Body of pancreas (tissue), 4 donors: ENCODE data around the gene CLEC3B. TPM values are rescaled to one million over a fixed set of nuclear protein-coding genes. Genes with fewer than 3 reads are reported as not detected.

ENCODE experiments used
- ATAC-seq: fragments of 150-250 bp; one replicate; pipeline ENCODE4 v1.9.1; 2016
- DNase-seq, 4 donors: peaks; one replicate each; pipeline ENCODE4 v3.0.0-alpha.2; 2019
- H3K27ac ChIP-seq, 4 donors: fragments of 200-600 bp; sonication (generic); 1 replicate in 3 of 4; 2 replicates in 1 of 4; pipeline versions ENCODE4 v1.5.1 to v1.6.1; 2016 to 2019; ENCODE audit warnings: mild to moderate bottlenecking in 1 of 4, mixed read lengths in 1 of 4, moderate library complexity in 1 of 4
- H3K27me3 ChIP-seq, 2 donors: fragments of 200-600 bp; sonication (generic); one replicate each; pipeline ENCODE4 v1.6.0; 2016; ENCODE audit warnings: mild to moderate bottlenecking in 1 of 2
- H3K36me3 ChIP-seq, 2 donors: fragments of 200-600 bp; sonication (generic); replicated peaks in 1 of 2; 2 replicates each; pipeline ENCODE4 v1.5.1; 2016; ENCODE audit warnings: low read depth in 2 of 2; ENCODE audit not compliant: insufficient read depth in 1 of 2
- H3K4me1 ChIP-seq: fragments of 200-600 bp; sonication (generic); one replicate; pipeline ENCODE4 v1.6.0; 2016
- H3K4me3 ChIP-seq, 2 donors: fragments of 200-600 bp; sonication (generic); 1 replicate in 1 of 2; 2 replicates in 1 of 2; pipeline ENCODE4 v1.5.1; 2016 to 2019
- H3K9me3 ChIP-seq, 3 donors: fragments of 200-600 bp; sonication (generic); 1 replicate in 2 of 3; 2 replicates in 1 of 3; pipeline ENCODE4 v1.5.1; 2016
- POLR2A ChIP-seq, 3 donors: fragments of 450-650 bp; IDR thresholded peaks; one replicate each; pipeline ENCODE4 v1.6.1; 2016; ENCODE audit warnings: antibody characterized with exemption in 3 of 3, mild to moderate bottlenecking in 2 of 3
- WGBS, 2 donors: methylation state at CpG; one replicate each; pipeline ENCODE4 v1.1.5; 2017; 5-methylcytosine and 5-hydroxymethylcytosine counted together
- intact Hi-C: fragments of 100-400 bp; cut with DNase I; formaldehyde crosslinking; loops from one replicate; pipeline ENCODE4 v1.15.1; 2023
- total RNA-seq, 2 donors: library from RNA; depleted of rRNA; stranded (reverse); fragments of >200 nt; gene quantifications; one replicate each; pipeline ENCODE4 v1.1.0, GENCODE V29; 2016
- TF ChIP-seq, protein P1 (sequence below), 7 experiments: fragments of 450-650 bp in 4 of 7; fragments of 200-600 bp in 3 of 7; sonication (generic) in 3 of 7; IDR thresholded peaks; one replicate each; pipeline ENCODE4 v1.5.1; 2016 to 2019; ENCODE audit warnings: antibody characterized with exemption in 7 of 7

The CLEC3B gene
- total RNA-seq, 2 donors from 2014 or later: 4.9 to 22.1 TPM

DNA sequence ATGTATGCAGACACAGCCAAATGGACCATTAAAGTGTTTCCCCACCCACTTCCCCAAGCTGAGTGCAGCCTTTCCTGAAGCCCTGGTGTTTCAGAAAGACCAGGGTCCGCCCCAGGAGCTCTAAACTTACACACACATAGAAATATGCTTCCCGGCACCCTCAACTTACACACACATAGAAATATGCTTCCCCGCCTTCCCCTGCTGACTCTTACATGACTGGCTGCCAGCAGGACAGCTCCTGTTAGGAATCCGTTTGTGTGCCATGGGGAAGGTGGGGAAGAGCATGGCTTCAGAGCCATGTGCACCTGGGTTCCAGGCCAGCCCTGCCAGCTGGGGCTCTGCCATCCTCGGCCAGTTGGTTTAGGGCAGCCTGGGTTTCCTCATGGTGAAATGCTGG lies 3.6 kb downstream of the CLEC3B start:
- H3K4me3 ChIP-seq: no peak overlapping the region
- H3K27me3 ChIP-seq: no peaks in the 10 kb centered on the region
- no peak overlapping the region for H3K27ac ChIP-seq
- no peaks in the 10 kb centered on the region for H3K9me3 ChIP-seq
- intact Hi-C loops: loop anchor here (10.0 kb wide), 1 partner anchor 465 kb away; no protein-coding TSS in a partner anchor
- TF ChIP-seq POLR2A (IDR thresholded peaks at IDR 0.05): no peak
- TF ChIP-seq, protein P1, sequence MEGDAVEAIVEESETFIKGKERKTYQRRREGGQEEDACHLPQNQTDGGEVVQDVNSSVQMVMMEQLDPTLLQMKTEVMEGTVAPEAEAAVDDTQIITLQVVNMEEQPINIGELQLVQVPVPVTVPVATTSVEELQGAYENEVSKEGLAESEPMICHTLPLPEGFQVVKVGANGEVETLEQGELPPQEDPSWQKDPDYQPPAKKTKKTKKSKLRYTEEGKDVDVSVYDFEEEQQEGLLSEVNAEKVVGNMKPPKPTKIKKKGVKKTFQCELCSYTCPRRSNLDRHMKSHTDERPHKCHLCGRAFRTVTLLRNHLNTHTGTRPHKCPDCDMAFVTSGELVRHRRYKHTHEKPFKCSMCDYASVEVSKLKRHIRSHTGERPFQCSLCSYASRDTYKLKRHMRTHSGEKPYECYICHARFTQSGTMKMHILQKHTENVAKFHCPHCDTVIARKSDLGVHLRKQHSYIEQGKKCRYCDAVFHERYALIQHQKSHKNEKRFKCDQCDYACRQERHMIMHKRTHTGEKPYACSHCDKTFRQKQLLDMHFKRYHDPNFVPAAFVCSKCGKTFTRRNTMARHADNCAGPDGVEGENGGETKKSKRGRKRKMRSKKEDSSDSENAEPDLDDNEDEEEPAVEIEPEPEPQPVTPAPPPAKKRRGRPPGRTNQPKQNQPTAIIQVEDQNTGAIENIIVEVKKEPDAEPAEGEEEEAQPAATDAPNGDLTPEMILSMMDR (IDR thresholded peaks at IDR 0.05): no peak
- H3K4me1 ChIP-seq: peaks cover 5% of the 10 kb centered on the region
- no peak for ATAC-seq
- H3K36me3 ChIP-seq: no peaks in the 10 kb centered on the region
- WGBS, 2 donors: 53 to 64% methylated on average over 4 to 5 of the region's 5 CpGs
- DNase-seq: no peak

DNA sequence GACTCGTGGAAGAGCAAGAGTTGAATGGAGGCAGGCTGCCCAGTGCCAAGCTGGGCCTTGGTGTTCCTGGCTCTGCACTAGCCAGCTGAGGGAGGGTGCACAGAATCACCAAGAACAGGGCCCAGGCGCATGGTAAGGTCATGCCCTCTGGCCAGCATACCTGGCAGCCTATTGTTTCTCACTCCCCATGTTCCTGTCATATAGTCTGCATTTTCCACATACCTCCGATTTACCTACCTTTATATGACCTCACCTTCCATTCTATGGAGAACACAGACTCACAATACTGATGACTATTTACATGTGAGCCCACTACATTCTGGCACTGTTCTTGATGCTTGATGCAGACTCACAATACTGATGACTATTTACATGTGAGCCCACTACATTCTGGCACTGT lies 5.4 kb downstream of the CLEC3B start:
- no peak for ATAC-seq
- Histone ChIP-seq H3K36me3 (no peaks in the 10 kb centered on the region), H3K4me3 (no peak overlapping the region), H3K9me3 (no peaks in the 10 kb centered on the region), H3K27me3 (no peaks in the 10 kb centered on the region), H3K4me1 (peaks cover 8% of the 10 kb centered on the region), H3K27ac (no peak overlapping the region)
- intact Hi-C loops: loop anchor here (10.0 kb wide), 1 partner anchor 463 kb away; no protein-coding TSS in a partner anchor
- WGBS, 2 donors: 66% methylated on average over 3 of the region's 3 CpGs
- DNase-seq: no peak
- TF ChIP-seq POLR2A (IDR thresholded peaks at IDR 0.05): no peak
- TF ChIP-seq, protein P1 (IDR thresholded peaks at IDR 0.05): no peak

DNA sequence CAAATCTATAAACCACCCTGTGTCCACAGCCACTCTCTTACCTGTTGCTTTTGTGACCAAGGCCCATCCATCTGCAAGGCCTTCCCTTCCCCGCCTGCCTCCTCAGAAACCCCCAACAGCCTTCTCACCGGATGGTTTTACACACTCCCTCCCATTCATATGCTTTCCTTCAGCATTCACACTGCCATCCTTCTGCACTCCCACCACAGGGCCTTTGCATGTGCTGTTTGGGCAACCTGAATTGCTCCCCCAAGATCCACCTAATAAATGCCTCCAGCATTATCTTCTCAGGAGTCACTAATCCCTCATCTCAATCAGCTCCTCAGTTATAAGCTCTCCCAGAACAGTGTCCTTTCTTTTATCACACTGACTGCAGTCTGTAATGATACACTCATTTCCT lies 6.0 kb downstream of the CLEC3B start:
- WGBS, 2 donors: 85 to 93% methylated on average over 2 of the region's 2 CpGs
- peaks cover 8% of the 10 kb centered on the region for H3K4me1 ChIP-seq
- DNase-seq (no peak), ATAC-seq (no peak)
- no peaks in the 10 kb centered on the region for H3K36me3 ChIP-seq
- H3K27ac ChIP-seq: no peak overlapping the region
- no peaks in the 10 kb centered on the region for H3K27me3 ChIP-seq
- intact Hi-C loops: loop anchor here (10.0 kb wide), 1 partner anchor 463 kb away; no protein-coding TSS in a partner anchor
- no peak overlapping the region for H3K4me3 ChIP-seq
- no peak for TF ChIP-seq POLR2A (IDR thresholded peaks at IDR 0.05)
- TF ChIP-seq, protein P1 (IDR thresholded peaks at IDR 0.05): no peak
- no peaks in the 10 kb centered on the region for H3K9me3 ChIP-seq

DNA sequence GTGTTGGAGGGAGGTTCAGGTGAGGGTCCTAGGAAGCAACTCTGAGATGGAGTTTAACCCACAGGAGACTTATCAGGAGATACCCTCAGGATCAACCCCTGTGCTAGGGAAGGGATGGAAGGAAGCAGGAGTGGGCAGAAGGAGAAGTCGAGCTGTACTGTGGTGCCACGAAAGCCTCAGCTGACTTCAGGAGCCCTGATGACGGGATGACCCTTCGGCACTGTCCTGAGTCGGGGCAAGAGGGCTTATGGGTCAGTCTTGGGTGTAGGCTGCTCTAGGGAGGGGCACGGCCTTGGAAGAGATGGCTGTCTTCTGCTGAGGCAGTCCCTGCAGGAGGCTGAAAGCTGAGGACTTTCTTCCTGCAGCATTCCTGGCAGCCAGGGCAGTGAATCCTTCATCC lies 7.7 kb downstream of the CLEC3B start:
- no peak for DNase-seq
- ATAC-seq: no peak
- 59 to 62% methylated on average over 6 of the region's 6 CpGs for WGBS, 2 donors

More for the DNA sequence above, 7.7 kb downstream of the CLEC3B start:
- peaks cover 8% of the 10 kb centered on the region for H3K4me1 ChIP-seq
- no peak overlapping the region for H3K27ac ChIP-seq
- TF ChIP-seq POLR2A (IDR thresholded peaks at IDR 0.05): no peak
- TF ChIP-seq, protein P1 (IDR thresholded peaks at IDR 0.05): no peak
- H3K4me3 ChIP-seq: no peak overlapping the region
- no peaks in the 10 kb centered on the region for H3K9me3 ChIP-seq
- intact Hi-C loops: loop anchor here (10.0 kb wide), 1 partner anchor 461 kb away; no protein-coding TSS in a partner anchor
- H3K36me3 ChIP-seq: no peaks in the 10 kb centered on the region
- H3K27me3 ChIP-seq: no peaks in the 10 kb centered on the region
